GM19395 (cell line): ENCODE data around the gene NXPH4.

Source experiments
- ATAC-seq: cut with Tn5 transposase; IDR thresholded peaks from one replicate; pipeline ENCODE4 v1.9.1; 2021; ENCODE audit warnings: mild to moderate bottlenecking, moderate library complexity; ENCODE audit not compliant: unreplicated experiment

NXPH4 gene

DNA sequence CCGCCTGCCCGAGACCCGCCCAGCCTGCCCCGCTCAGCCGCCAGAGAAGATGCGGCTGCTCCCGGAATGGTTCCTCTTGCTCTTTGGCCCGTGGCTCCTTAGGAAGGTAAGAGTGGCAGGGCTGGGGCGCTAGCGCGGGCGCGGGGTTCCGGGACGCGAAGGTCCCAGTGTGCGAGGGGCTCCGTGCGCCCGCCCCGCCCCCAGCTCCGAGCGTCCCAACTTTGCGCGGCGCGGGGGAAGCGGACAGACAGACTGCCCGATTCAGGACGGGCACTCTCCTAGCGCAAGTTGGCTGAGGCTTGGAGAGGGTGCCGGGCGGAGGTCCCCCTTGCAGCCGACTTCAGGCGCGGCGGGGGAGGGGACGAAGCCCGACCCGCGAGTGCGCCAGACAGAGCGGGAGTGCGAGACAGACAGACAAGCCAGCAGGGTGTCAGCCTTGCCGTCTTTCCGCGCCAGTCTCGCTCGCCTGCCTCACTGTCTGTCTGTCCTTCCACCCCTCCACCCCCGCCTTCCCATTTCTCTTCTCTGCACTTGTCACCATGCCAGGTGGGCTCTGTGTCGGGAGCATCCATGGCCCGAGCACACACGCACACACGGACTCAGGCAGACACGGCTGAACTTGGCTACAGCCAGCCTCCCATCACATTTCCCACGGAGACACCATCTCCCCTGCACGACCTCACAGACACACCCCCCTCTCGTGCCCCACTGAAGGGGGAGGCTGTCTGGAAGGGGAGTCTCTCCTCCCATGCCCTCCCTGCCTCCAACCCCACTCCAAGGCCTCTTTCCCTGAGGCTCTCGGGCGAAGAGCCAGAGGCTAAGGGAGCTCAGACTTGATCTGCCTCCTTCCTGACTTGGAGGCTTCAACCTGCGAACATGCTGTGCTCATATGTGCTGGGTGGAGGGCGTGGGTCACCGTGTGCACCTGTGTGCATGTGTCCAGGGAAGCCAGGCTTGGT is 606 bp downstream of the NXPH4 start:
- ATAC-seq = no peak

- no peak for ATAC-seq
These were observed 1.6 kb downstream of the NXPH4 start for GRCh38 chr12:57218030-57218853.

DNA sequence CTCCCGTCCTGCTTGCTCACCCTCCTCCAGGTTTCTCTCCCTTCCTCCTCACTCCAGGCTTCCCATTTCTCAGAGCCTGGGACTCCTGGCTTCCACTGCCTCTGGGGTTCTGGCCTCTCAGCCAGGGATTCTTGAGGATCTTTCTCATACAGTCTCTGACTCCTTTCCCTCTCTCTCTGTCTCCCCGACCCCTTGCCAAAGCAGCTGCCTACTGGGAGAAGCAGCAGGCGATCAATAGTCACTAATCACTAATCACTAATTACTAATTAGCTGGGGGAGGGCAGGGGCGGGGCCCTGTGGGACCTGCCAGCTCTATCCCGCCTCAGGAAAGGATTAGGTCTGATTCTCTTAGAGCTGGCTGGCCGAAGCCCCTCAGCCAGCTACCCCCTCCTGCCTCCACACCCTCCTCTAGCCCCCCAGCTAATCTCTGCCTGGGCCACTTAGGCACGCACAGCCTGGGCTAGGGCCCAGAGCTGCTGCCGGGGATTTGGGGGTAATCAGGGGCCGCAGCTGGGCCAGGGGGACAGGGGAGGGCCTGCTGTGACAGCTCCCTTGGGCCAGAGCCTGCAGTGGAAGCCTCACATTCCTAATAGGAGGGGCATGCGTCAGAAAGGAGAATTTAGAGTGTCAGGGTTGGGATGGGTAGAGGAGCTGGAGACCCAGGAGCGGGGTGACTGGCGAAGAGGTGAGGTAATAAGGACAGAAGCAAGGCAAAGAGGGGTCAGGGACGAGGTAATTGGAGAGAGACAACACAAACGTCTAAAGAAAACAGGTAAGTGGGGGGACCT is 2.8 kb downstream of the NXPH4 start:
- ATAC-seq = no peak

- no peak for ATAC-seq
These were observed 3.6 kb downstream of the NXPH4 start for GRCh38 chr12:57219993-57220754.

DNA sequence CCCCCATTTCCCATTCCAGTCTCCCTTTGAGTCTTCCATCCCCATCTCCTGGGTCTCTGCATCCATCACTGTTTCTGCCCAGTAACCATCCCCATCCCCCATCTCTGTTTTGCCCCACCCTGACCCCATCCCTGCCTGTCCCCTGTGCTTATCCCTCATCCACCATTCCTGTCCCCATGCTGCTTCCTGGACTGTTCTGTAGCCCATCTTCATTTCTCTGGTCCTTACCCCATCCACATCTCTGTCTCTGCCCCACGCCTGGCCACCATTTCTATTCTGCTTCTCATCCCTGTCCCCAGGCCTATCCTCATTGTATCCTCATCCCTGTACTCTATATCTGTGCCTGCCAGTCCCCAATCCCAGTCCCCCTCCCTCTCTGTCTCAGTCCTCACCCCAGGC is 4.2 kb downstream of the NXPH4 start:
- ATAC-seq = no peak

DNA sequence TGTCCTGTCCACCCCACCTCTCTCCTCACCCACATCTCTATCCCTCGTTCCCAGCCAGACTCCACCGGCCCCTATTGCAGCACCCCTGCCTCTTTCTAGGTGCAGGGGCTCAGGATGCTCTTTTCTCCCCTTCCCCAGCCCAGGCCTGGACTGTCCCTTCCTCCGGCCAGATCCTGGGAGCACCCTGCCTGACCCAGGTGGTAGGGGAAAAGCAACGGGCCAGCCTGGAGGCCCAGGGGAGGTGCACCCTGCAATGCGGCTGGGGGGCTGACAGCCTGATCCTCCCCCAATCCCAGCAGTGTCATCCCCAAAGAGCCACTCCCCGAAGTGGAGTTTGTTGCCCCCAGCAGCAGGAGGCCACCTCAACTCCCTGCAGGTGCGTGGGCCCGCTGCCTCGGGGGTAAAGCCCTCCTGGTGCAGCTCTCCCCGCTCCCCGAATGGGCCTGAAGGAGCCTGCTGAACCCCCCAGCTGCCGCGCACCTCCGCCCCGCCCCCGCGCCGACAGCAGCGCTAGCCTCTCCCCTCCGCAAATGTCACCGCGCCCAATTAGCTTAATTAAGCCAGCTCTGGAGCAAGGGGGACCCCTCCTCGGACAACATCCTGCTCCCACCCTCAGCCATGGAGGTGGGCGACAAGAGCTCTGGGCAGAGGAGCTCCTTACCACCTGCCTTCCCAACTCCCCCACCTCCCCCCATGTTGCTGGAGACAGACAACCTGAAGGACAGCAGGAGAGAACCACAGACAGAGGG is 4.7 kb downstream of the NXPH4 start:
- no peak for ATAC-seq

DNA sequence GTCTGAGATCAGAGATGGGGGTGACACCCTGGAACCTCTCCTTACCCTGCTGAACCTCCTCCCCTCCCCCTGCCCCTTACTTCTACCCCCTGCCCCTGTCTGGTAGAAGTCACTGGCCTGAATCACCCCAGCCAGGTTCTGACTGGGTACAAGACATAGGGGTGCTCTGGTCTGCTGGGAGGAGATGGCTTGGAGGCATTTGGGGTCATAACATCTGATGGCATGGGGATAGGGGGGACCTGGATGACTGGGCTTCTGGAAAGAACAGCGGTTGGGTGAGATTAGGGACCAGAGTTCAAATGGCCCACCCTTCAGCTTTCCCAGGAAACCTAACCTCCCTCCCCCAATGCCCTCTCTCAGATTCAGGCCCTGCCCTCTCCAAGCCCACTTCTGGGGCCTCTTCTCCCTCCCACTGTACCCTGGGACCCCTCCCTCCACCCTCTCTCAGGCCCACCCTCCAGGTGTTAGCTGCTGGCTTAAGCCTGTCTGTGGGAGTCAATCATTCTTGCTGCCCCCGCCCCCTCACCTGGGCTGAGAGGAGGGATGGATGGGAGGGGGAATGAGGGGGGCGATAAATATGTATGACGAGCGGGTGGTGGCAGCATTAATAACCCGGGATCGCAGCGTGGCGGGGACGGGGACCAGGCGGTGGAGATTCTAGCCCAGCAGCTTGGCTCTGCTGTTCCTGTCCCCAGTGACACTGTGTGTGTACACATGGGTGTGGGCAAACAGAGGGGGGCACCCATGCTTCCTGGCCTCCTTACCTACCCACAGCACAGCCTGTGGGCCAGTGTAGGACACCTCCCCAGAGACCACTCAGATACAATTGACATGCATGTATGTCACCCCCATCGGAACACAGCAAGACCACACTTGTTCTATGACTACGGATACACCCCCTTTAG is 5.9 kb downstream of the NXPH4 start:
- ATAC-seq = no peak

DNA sequence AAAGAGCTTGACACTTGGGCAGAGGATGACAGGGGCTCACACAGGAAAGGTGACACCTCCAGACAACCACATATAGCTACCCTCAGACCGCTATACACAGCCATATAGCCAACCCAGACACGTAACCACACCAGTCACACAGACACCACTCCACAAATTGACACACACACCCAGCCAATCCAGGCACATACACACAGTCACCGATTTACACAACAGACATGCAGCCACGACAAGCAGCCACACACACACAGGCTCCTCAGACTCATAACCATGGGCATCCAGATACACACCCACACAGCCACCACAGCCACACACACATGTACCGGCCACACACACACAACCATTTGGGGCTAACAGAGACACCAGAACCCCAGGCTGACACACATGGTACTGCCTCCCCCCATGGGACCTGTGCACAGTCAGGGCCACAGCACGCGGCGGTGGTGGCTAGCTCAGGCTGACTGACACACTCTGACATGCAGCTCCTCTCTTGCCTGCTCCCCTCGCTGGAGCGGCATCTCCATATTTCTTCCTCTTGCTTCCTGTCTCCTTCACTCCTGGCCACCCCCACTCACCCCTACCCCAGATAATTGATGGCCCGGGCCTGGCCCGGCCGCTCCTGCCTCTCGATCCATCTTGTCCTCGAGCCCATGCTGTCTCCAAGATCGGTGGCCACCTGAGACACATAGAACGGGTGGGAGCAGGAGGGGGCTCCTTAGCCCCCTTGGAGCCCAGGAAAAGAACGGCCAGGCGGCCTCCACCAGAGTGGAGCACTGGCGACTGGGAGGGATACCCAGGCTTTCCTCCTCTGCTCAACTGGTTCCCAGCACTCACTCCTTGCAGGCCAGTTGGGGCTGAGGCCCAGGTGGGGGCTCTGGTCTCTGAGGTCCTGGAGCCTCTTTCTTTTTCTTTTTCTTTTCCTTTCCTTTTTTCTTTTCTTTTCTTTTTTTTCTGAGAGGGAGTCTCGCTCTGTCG is 6.9 kb downstream of the NXPH4 start:
- ATAC-seq = no peak

DNA sequence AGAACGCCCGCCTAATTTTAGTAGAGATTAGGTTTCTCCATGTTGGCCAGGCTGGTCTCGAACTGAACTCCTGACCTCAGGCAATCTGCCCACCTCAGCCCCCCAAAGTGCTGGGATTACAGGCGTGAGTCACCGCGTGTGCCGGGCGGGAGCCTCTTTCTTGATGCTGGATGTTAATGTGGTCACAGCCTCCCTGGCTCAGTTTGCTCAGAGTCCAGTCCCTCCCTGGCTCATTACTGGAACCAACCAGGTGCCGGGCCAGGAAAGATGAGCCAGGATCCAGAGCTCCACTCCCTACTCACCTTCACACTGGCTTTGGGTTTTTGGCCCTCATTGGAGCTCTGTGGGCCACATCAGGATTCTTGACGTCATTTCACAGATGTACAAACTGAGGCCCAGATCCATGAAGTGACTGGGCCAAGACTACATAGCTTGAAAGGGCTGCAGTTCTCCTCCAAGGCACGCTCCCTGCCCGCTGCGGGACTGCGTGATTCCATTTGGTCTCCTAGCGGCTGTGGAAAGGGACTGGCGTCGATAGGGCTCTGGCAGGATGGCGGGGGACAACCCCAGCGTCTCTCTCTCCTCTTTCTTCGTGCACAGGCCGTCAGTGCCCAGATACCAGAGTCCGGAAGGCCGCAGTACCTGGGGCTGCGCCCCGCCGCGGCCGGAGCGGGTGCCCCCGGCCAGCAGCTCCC is 7.8 kb downstream of the NXPH4 start:
- no peak for ATAC-seq

DNA sequence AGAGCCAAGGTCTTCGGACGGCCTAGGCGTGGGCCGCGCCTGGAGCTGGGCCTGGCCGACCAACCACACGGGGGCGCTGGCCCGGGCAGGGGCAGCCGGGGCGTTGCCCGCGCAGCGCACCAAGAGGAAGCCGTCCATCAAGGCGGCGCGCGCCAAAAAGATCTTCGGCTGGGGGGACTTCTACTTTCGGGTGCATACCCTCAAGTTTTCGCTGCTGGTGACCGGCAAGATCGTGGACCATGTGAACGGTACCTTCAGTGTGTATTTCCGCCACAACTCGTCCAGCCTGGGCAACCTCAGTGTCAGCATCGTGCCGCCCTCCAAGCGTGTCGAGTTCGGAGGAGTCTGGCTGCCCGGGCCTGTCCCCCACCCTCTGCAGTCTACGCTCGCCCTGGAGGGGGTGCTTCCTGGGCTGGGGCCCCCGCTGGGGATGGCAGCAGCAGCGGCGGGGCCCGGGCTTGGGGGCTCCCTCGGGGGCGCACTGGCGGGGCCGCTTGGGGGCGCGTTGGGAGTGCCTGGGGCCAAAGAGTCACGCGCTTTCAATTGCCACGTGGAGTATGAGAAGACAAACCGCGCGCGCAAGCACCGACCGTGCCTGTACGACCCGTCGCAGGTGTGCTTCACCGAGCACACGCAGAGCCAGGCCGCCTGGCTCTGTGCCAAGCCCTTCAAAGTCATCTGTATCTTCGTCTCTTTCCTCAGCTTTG is 8.5 kb downstream of the NXPH4 start:
- no peak for ATAC-seq

DNA sequence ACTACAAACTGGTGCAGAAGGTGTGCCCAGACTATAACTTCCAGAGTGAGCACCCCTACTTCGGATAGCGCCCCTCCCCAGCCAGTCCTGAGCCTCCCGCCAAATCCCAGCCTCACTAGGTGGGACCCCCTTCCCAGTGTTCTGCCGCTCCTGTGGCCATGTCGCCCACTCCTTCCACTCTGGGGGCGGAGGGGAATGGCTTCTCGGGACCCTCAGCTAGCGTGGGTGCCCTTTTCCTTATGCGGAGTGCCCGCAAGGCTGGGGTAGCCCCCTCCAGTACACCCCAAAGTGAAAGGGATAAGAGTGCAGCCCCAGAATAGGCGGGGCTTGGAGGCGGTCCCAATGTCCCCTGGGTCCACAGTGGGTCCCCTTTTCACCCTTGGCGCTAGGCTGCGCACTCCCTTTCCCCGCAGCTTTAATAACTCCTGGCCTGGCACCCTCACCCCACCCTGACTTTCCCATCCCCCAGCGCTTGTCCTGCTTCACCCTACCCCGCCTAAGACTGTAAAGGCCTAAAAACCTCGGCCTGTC is 9.2 kb downstream of the NXPH4 start:
- no peak for ATAC-seq

DNA sequence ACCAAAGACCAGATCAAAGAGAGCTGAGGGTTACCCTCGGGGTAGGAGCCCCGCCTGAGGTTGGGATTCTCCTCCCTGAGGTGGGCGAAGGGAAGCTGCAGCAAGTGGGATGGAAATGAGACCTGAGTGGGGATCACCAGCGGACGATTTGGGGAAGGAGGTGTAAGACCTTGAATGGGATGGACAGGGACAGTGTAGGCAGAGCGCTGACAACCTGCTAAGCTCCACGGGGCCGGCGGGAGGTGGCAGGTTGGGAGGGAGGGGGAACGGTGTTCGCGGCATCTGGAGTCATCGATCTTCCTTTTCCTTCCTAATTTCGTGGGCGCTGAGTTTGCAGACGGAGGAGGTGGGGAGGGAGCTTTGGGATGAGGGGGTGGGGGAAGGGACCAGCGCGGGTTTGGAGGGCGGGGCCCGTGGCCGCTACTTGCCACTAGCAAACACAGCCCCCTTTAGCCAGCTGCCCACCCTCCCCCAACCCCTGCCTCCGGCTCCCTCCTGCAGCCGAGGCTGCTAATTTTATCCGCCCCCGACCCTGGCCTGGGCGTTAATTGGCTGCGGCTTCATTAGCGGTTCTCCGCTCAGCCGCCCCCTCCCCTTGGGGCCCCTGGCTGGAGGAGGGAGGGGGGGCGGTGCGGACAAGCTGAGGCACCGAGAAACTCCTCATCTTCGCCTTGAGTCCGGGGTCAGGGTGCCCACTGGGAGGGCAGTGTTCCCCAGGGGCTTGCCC is 10.2 kb downstream of the NXPH4 start:
- ATAC-seq = no peak

DNA sequence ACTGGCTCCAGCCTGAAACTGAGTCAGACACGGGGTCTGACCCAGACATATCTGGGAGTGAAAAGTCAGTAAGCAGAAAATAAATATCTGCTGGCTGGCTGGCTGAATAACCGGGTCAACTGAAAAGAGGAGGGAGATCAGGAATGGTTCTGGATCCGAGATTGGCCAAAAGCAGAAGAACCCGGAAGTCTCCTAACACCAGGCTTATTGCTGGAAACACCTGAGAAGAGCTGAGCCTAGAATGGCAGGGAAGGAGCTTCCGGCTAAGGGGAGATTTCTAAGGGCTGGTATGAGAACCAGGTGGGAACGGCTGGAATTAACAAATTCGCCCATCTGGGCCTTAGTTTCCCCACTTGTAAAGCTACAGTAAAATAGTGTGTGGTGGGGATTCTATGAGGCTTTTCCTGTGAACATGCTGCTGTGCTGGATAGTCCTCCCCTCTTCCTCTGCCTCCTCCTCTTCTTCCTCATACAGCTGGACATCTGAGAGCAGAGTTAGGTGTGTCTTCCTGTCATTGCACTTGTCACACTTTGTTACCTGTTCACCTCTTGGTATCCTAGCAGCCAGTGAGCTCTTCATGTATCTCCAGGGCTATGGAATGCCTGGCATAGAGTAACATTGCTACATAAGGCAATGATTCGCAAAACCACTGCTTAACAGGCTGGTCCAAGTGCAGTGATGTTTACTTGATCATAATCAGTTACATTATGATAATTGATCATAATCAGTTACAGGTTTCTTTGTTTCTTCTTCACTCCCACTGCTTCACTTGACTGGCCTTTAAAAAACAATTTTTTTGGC is 10.9 kb downstream of the NXPH4 start:
- ATAC-seq = no peak

DNA sequence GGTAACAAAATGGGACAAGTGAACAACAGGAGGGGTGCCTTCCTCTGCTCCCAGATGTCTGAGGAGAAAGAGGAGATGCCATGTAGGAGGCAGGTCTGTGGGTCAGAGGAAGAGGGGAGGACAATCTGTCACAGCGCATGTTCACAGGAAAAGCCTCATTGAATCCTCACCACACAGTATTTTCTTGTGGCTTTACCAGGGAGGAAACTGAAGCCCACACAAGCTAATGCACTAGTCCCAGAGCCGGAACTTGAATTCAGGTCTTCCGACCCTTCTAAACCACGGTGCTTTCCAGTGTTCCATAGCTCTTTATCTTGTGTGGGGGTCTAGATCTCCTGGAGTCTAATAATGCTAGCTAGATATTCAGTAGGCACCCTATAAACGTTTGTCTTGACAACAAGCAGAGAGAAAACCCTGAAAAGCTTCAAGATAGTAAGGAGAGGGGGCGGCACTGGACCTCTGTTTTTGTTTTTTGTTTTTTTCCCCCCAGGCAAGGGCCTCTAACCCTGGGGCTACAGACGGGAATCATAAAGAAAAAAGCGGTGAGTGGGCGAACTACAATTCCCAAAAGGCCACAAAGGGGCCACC is 12.5 kb downstream of the NXPH4 start:
- peak; percentile 17 for ATAC-seq
